ENCODE results near the gene MFN2.

MFN2 gene

DNA sequence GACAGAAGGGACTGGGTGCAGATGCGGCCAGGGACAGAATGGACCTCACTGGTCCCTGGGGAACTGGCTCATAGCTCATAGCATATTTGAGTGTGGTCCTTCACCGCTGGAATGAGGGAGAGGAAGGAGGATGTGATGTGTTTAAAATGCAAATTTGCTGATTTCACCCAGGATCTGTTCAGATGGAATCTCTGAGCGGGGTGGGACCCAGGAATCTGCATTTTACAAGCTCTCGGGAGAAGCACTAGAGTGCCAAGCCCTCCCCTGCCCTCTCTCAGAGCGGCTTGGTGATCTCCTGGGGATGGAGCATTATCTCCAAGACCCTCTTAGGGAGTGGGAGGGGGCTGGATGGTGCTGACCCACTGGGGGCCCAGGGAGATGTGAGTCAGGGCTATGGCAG, 22.8 kb upstream of the MFN2 start:
- no peak for TF ChIP-seq CTCF (IDR thresholded peaks at IDR 0.05)
- Histone ChIP-seq H3K27ac (no peak overlapping the region), H3K36me3 (peaks cover 46 to 99% (median 77%) of the 10 kb centered on the region in 3 donors), H3K27me3 (no peaks in the 10 kb centered on the region), H3K4me1 (peaks cover 0 to 2% (median 0%) of the 10 kb centered on the region in 4 donors), H3K9me3 (no peaks in the 10 kb centered on the region), H3K4me3 (no peak overlapping the region)
- DNase-seq: no peak
- intact Hi-C loops (cut with DNase I; ENCODE audit: low total_unique reads): no loop called here

DNA sequence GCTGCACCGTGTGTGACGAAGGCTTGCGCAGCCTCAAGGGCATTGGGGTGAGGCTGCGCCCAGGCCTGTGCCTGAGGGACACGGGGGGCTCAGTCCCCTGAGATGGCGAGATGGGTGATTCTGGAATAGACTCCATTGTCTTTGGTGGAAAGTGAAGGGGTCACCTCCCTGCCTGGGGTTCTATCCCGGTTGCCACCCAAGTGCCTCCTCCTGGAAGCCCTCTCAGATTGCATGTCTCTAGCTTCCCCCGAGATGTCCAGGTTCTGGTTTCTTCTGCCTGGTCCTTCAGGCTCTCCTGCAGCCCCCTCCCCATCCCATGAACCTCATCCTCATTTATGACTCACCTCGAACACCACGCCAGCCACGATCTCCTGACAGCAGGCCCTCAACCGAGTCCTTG, 22.3 kb upstream of the MFN2 start:
- H3K36me3 ChIP-seq: peaks cover 51 to 99% (median 75%) of the 10 kb centered on the region in 3 donors
- H3K4me3 ChIP-seq: no peak overlapping the region
- no peaks in the 10 kb centered on the region for H3K9me3 ChIP-seq
- no peak for DNase-seq
- no peak for TF ChIP-seq CTCF (IDR thresholded peaks at IDR 0.05)
- H3K4me1 ChIP-seq: peaks cover 0 to 2% (median 0%) of the 10 kb centered on the region in 4 donors
- no peak overlapping the region for H3K27ac ChIP-seq
- no peaks in the 10 kb centered on the region for H3K27me3 ChIP-seq
- intact Hi-C loops (cut with DNase I; ENCODE audit: low total_unique reads): no loop called here

DNA sequence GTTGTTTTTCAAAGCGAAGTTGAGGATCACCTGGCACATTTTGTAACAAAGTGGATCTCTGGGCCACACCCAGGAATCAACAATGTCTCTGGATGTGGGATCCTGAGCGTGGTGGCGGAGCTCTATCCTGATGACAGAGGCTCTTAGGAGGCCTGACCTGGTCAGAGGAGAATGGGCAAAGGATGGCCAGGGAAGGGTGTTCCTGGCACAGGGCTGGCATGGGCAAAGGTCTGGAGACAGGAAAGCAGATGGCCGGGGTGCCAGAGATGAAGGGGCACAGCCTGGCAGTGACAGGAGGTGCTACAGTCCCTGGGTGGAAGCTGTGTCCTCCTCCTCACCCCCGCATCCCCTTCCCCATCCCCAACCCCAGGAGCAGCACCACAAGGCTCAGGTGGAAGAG, 20.0 kb upstream of the MFN2 start:
- no peak overlapping the region for H3K27ac ChIP-seq
- peaks cover 0 to 2% (median 0%) of the 10 kb centered on the region in 4 donors for H3K4me1 ChIP-seq
- no peaks in the 10 kb centered on the region for H3K9me3 ChIP-seq
- H3K36me3 ChIP-seq: peaks cover 61 to 99% (median 80%) of the 10 kb centered on the region in 3 donors
- no peak for TF ChIP-seq CTCF (IDR thresholded peaks at IDR 0.05)
- H3K27me3 ChIP-seq: no peaks in the 10 kb centered on the region
- intact Hi-C loops (cut with DNase I; ENCODE audit: low total_unique reads): no loop called here
- no peak overlapping the region for H3K4me3 ChIP-seq
- no peak for DNase-seq

DNA sequence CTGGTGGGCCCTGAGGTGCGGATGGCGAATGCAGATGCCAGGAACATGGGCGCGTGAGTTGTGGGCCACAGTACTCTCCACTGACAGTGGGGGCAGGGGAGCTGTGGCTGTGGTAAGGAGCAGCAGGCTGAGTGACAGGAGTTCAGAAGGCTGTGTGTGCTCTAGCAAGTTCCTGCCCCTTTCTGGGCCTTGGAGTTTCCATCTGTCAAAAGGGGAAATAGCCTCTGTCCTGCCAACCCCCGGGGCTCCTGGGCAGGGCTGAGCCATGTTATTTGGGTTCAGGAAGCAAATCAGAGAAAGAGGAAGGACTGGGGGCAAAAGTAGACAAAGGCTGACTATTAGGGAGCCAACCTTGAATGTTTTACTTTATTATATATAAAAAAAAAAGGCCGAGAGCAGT, 19.5 kb upstream of the MFN2 start:
- peaks cover 0 to 2% (median 0%) of the 10 kb centered on the region in 4 donors for H3K4me1 ChIP-seq
- TF ChIP-seq CTCF (IDR thresholded peaks at IDR 0.05): no peak
- H3K27ac ChIP-seq: no peak overlapping the region
- intact Hi-C loops (cut with DNase I; ENCODE audit: low total_unique reads): no loop called here
- peak in 1 of 2 donors; percentile 42 for DNase-seq
- no peaks in the 10 kb centered on the region for H3K9me3 ChIP-seq
- H3K36me3 ChIP-seq: peaks cover 61 to 99% (median 84%) of the 10 kb centered on the region in 3 donors
- no peaks in the 10 kb centered on the region for H3K27me3 ChIP-seq
- no peak overlapping the region for H3K4me3 ChIP-seq

DNA sequence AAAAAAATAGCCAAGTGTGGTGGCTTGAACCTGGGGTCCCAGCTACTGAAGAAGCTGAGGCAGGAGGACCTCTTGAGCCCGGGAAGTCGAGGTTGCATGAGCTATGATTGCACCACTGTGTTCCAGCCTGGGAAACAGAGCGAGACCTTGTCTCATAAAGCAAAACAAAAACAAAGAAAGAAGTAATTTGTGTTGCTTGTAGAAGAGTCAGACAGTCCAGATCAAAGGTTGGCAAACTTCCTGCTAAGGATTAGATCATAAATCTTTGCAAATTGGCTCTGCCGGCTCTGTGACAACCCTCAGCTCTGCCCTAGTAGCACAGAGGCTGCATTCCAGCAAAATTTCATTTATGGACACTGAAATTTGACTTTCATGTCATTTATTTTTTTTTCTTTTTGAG, 19.0 kb upstream of the MFN2 start:
- H3K4me1 ChIP-seq: peaks cover 0 to 2% (median 0%) of the 10 kb centered on the region in 4 donors
- peaks cover 61 to 99% (median 88%) of the 10 kb centered on the region in 3 donors for H3K36me3 ChIP-seq
- intact Hi-C loops (cut with DNase I; ENCODE audit: low total_unique reads): no loop called here
- H3K27me3 ChIP-seq: no peaks in the 10 kb centered on the region
- DNase-seq: no peak
- H3K9me3 ChIP-seq: no peaks in the 10 kb centered on the region
- H3K4me3 ChIP-seq: no peak overlapping the region
- H3K27ac ChIP-seq: no peak overlapping the region
- TF ChIP-seq CTCF (IDR thresholded peaks at IDR 0.05): no peak

DNA sequence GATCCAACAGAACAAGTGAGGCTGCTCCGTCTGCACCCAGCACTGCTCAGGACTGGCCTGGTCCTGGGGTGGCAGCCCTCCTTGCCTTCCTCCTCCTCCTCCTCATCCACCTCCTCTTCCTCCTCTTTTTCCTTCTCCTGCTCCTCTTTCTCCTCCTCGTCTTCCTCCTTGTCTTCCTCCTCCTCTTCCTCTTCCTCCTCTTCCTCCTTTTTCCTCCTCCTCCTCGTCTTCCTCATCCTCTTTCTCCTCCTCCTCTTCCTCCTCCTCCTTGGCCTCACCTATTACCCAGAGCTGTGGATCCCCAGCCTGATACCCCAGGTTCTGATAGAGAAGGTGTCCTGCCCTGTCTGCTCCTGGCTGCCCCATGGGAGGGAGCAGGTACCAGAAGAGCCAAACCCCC, 16.6 kb upstream of the MFN2 start:
- intact Hi-C loops (cut with DNase I; ENCODE audit: low total_unique reads): no loop called here
- no peak for TF ChIP-seq CTCF (IDR thresholded peaks at IDR 0.05)
- H3K27ac ChIP-seq: no peak overlapping the region
- peaks cover 0 to 2% (median 0%) of the 10 kb centered on the region in 4 donors for H3K4me1 ChIP-seq
- H3K9me3 ChIP-seq: no peaks in the 10 kb centered on the region
- no peak for DNase-seq
- H3K36me3 ChIP-seq: peaks cover 47 to 93% (median 64%) of the 10 kb centered on the region in 3 donors
- H3K4me3 ChIP-seq: no peak overlapping the region
- H3K27me3 ChIP-seq: no peaks in the 10 kb centered on the region
